ENCODE data around the gene SLC25A2. TPM values are rescaled to one million over a fixed set of nuclear protein-coding genes. Genes with fewer than 3 reads are reported as not detected.
"Not testable (repeated sequence)": the region's sequence is repeated elsewhere in the genome, so short reads cannot be mapped to it uniquely, and the experiment has no call there.

SLC25A2 gene
- total RNA-seq (ENCODE audit: unreplicated experiment), result 0.62 TPM
- long read RNA-seq, result 0 reads

- Mint-ChIP-seq H3K4me1 (ENCODE audit: unreplicated experiment) (peaks cover 4% of the 10 kb centered on the region), H3K36me3 (ENCODE audit: low read depth, unreplicated experiment) (peaks cover 35% of the 10 kb centered on the region), H3K27ac (ENCODE audit: unreplicated experiment) (no peak within 1 kb of the TSS), H3K27me3 (ENCODE audit: unreplicated experiment) (no peaks in the 10 kb centered on the region), H3K4me3 (ENCODE audit: unreplicated experiment) (peak within 1 kb of the TSS; percentile 50), H3K9me3 (ENCODE audit: unreplicated experiment) (peaks cover 12% of the 10 kb centered on the region)
- no peak for DNase-seq (ENCODE audit: low spot score)
- TF ChIP-seq, protein P1, sequence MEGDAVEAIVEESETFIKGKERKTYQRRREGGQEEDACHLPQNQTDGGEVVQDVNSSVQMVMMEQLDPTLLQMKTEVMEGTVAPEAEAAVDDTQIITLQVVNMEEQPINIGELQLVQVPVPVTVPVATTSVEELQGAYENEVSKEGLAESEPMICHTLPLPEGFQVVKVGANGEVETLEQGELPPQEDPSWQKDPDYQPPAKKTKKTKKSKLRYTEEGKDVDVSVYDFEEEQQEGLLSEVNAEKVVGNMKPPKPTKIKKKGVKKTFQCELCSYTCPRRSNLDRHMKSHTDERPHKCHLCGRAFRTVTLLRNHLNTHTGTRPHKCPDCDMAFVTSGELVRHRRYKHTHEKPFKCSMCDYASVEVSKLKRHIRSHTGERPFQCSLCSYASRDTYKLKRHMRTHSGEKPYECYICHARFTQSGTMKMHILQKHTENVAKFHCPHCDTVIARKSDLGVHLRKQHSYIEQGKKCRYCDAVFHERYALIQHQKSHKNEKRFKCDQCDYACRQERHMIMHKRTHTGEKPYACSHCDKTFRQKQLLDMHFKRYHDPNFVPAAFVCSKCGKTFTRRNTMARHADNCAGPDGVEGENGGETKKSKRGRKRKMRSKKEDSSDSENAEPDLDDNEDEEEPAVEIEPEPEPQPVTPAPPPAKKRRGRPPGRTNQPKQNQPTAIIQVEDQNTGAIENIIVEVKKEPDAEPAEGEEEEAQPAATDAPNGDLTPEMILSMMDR (IDR thresholded peaks at IDR 0.05; ENCODE audit: unreplicated experiment), result no peak
Measured at GRCh38 chr5:141303756-141304155, at the start of gene SLC25A2. SLC25A2 (minus strand) TSS chr5:141304049; CDS start chr5:141303865, 184 bp downstream.

DNA sequence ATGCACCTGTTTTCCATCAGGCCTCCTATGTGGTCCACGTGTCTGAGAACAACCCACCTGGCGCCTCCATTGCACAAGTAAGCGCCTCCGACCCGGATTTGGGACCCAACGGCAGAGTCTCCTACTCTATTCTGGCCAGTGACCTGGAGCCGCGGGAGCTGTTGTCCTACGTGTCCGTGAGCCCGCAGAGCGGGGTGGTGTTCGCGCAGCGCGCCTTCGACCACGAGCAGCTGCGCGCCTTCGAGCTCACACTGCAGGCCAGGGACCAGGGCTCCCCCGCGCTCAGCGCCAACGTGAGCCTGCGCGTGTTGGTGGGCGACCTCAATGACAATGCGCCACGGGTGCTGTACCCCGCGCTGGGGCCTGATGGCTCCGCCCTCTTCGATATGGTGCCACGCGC, 47.7 kb upstream of the SLC25A2 start:
- DNase-seq (ENCODE audit: low spot score), result no peak
- H3K4me1 Mint-ChIP-seq (ENCODE audit: unreplicated experiment), result no peaks in the 10 kb centered on the region
- peaks cover 45% of the 10 kb centered on the region for H3K36me3 Mint-ChIP-seq (ENCODE audit: low read depth, unreplicated experiment)
- TF ChIP-seq, protein P1 (IDR thresholded peaks at IDR 0.05; ENCODE audit: unreplicated experiment), result no peak
- no peak overlapping the region for H3K4me3 Mint-ChIP-seq (ENCODE audit: unreplicated experiment)
- H3K27ac Mint-ChIP-seq (ENCODE audit: unreplicated experiment), result no peak overlapping the region
- H3K27me3 Mint-ChIP-seq (ENCODE audit: unreplicated experiment), result peaks cover 6% of the 10 kb centered on the region
- peaks cover 29% of the 10 kb centered on the region for H3K9me3 Mint-ChIP-seq (ENCODE audit: unreplicated experiment)

DNA sequence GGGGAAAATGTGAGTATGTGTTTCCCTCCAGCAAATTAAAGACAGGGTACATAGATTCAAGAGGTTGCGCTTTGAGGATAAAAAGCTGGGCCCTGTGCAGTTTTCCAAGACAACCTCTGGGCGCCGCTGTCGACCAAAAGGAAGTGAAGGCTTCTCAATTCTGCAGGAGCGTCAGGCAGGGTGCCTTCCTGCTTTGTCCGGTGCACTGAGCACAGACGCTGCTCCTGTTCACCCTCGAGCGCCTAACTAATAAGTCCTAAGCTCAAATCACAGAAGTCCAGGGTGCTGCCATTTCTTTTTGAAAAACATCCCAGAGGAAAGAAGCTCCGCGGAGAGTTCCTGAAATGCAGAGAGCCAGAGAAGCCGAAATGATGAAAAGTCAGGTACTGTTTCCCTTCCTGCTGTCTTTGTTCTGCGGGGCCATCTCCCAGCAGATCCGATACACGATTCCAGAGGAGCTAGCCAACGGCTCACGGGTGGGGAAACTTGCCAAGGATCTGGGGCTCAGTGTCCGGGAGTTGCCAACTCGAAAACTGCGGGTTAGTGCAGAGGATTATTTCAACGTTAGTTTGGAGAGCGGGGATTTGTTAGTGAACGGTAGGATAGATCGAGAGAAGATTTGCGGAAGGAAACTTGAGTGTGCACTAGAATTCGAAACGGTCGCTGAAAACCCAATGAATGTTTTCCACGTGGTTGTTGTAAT, 46.2 kb upstream of the SLC25A2 start, which contains the start of gene PCDHGB1:
TSS of gene PCDHGB1 (plus strand) at position 183 of the 703 bp plus-strand sequence. CDS start at position 345, 162 bp downstream.
- Mint-ChIP-seq H3K4me1 (ENCODE audit: unreplicated experiment) (no peaks in the 10 kb centered on the region), H3K27me3 (ENCODE audit: unreplicated experiment) (peaks cover 5% of the 10 kb centered on the region), H3K27ac (ENCODE audit: unreplicated experiment) (no peak within 1 kb of the TSS), H3K36me3 (ENCODE audit: low read depth, unreplicated experiment) (peaks cover 41% of the 10 kb centered on the region), H3K9me3 (ENCODE audit: unreplicated experiment) (peaks cover 30% of the 10 kb centered on the region), H3K4me3 (ENCODE audit: unreplicated experiment) (peak within 1 kb of the TSS; percentile 43)
- TF ChIP-seq, protein P1 (IDR thresholded peaks at IDR 0.05; ENCODE audit: unreplicated experiment), result no peak
- DNase-seq (ENCODE audit: low spot score), result peak; percentile 25

- not testable (repeated sequence) for H3K27ac Mint-ChIP-seq (ENCODE audit: unreplicated experiment); H3K27me3 Mint-ChIP-seq (ENCODE audit: unreplicated experiment); H3K4me3 Mint-ChIP-seq (ENCODE audit: unreplicated experiment); H3K4me1 Mint-ChIP-seq (ENCODE audit: unreplicated experiment); DNase-seq (ENCODE audit: low spot score)
- H3K9me3 Mint-ChIP-seq (ENCODE audit: unreplicated experiment), result peaks cover 40% of the 10 kb centered on the region
- H3K36me3 Mint-ChIP-seq (ENCODE audit: low read depth, unreplicated experiment), result peaks cover 46% of the 10 kb centered on the region
Measured at GRCh38 chr5:141346017-141346416, 42.2 kb upstream of the SLC25A2 start.

GRCh38 chr5:141345327-141345726, 41.5 kb upstream of the SLC25A2 start:
- Mint-ChIP-seq H3K4me3 (ENCODE audit: unreplicated experiment) (no peak overlapping the region), H3K27me3 (ENCODE audit: unreplicated experiment) (peaks cover 9% of the 10 kb centered on the region), H3K27ac (ENCODE audit: unreplicated experiment) (peak overlapping the region; percentile 1), H3K9me3 (ENCODE audit: unreplicated experiment) (peaks cover 38% of the 10 kb centered on the region), H3K4me1 (ENCODE audit: unreplicated experiment) (no peaks in the 10 kb centered on the region), H3K36me3 (ENCODE audit: low read depth, unreplicated experiment) (peaks cover 47% of the 10 kb centered on the region)
- no peak for DNase-seq (ENCODE audit: low spot score)
- TF ChIP-seq, protein P1 (IDR thresholded peaks at IDR 0.05; ENCODE audit: unreplicated experiment), result no peak

Data from endothelial cell (in vitro differentiated cells).